ENCODE measurements around the gene RRBP1. TPM values are rescaled to one million over a fixed set of nuclear protein-coding genes. Genes with fewer than 3 reads are reported as not detected.

The RRBP1 gene
- total and polyA plus RNA-seq, 2 of the 4 experiments (the other 2 are of a cell fraction) = 90.2 to 136 TPM

GRCh38 chr20:17580895-17581294 lies 101.1 kb downstream of the RRBP1 start:
- Histone ChIP-seq H4K8ac (ENCODE audit: low read depth in 2 of 2, low read length in 2 of 2) (no peak overlapping the region), H3K14ac (replicated peaks; ENCODE audit: low read depth, low read length) (no peak overlapping the region), H4K5ac (ENCODE audit: low read depth, low read length) (no peak overlapping the region), H3K79me1 (ENCODE audit: low read depth in 1 of 2, low read length in 2 of 2) (peaks cover 0 to 64% of the 10 kb centered on the region in 2 experiments; a peak in 3 of 4 replicates), H3K36me3 (ENCODE audit: control insufficient read depth, insufficient read depth, low read length) (peaks cover 8% of the 10 kb centered on the region), H3K4ac (ENCODE audit: low read depth, low read length) (no peak overlapping the region), H3K27me3 (ENCODE audit: control insufficient read depth, insufficient read depth, low read length) (no peaks in the 10 kb centered on the region), H3K18ac (ENCODE audit: low read depth, low read length) (no peak overlapping the region), H3K9me1 (ENCODE audit: insufficient read depth, low read length) (peaks cover 24% of the 10 kb centered on the region), H2BK120ac (ENCODE audit: low read depth, low read length) (no peak overlapping the region), H4K20me1 (ENCODE audit: insufficient read depth, low read length) (peaks cover 93% of the 10 kb centered on the region), H3K9ac (ENCODE audit: low read depth, low read length) (no peak overlapping the region), H2BK5ac (ENCODE audit: low read depth, low read length, poor library complexity, severe bottlenecking) (no peak overlapping the region), H4K91ac (ENCODE audit: insufficient read depth, low read depth, low read length) (no peak overlapping the region), H2AFZ (replicated peaks; ENCODE audit: low read length, poor library complexity) (no peak overlapping the region), H3K4me1 (ENCODE audit: control insufficient read depth, insufficient read depth, low read length) (peaks cover 9% of the 10 kb centered on the region), H2AK5ac (ENCODE audit: low read depth, low read length) (no peak overlapping the region), H2BK15ac (ENCODE audit: low read depth, low read length) (no peak overlapping the region), H3K23ac (ENCODE audit: low read depth, low read length) (peak overlapping the region; percentile 43; the same call in 1 of the 2 replicates), H3K4me2 (ENCODE audit: low read depth, low read length) (no peak overlapping the region), H3K27ac (ENCODE audit: insufficient read depth, low read length) (no peak overlapping the region), H2BK20ac (ENCODE audit: low read depth, low read length) (no peak overlapping the region), H3K9me3 (ENCODE audit: control insufficient read depth, insufficient read depth, low read length) (no peaks in the 10 kb centered on the region), H3K56ac (ENCODE audit: extremely low read depth, insufficient read depth, low read length) (no peak overlapping the region), H3K4me3 (ENCODE audit: insufficient read depth, low read depth, low read length) (no peak overlapping the region), H2AK9ac (replicated peaks; ENCODE audit: low read depth, low read length, poor library complexity) (no peak overlapping the region)
- dilution Hi-C loops (cut with HindIII; ENCODE audit: low sequenced_read_pairs, unreplicated experiment) (no loop called here), intact Hi-C loops (cut with micrococcal nuclease) (no loop called here), in situ Hi-C loops (cut with MboI; ENCODE audit: low sequenced_read_pairs) (no loop called here)
- no CpG with 5 or more reads among the region's 2 CpGs for WGBS, 2 experiments (ENCODE audit: extremely low coverage in 2 of 2, insufficient read length in 1 of 2)
- no peak for DNase-seq
- no TSS peak for BruUV-seq (replicated peaks)
- POLR2A ChIA-PET (ENCODE audit: unreplicated experiment) = no interaction called here
- CTCF ChIA-PET = interaction anchor here (0.6 to 1.7 kb wide), 2 partner anchors 10 to 337 kb away, joined by 3 to 6 read pairs; no protein-coding TSS in a partner anchor
- no peak for ATAC-seq (ENCODE audit: low read depth)
- no peak for TF ChIP-seq CHD1 (IDR thresholded peaks at IDR 0.05; ENCODE audit: low read depth, low read length)
- TF ChIP-seq, protein P1, sequence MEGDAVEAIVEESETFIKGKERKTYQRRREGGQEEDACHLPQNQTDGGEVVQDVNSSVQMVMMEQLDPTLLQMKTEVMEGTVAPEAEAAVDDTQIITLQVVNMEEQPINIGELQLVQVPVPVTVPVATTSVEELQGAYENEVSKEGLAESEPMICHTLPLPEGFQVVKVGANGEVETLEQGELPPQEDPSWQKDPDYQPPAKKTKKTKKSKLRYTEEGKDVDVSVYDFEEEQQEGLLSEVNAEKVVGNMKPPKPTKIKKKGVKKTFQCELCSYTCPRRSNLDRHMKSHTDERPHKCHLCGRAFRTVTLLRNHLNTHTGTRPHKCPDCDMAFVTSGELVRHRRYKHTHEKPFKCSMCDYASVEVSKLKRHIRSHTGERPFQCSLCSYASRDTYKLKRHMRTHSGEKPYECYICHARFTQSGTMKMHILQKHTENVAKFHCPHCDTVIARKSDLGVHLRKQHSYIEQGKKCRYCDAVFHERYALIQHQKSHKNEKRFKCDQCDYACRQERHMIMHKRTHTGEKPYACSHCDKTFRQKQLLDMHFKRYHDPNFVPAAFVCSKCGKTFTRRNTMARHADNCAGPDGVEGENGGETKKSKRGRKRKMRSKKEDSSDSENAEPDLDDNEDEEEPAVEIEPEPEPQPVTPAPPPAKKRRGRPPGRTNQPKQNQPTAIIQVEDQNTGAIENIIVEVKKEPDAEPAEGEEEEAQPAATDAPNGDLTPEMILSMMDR (conservative IDR thresholded peaks at IDR 0.05; ENCODE audit: low read depth, low read length) = no peak
